ENCODE results near the gene SREK1. TPM values are rescaled to one million over a fixed set of nuclear protein-coding genes. Genes with fewer than 3 reads are reported as not detected.

The SREK1 gene
- total RNA-seq, 1 experiment from 2014 or later, result 95.9 TPM

DNA sequence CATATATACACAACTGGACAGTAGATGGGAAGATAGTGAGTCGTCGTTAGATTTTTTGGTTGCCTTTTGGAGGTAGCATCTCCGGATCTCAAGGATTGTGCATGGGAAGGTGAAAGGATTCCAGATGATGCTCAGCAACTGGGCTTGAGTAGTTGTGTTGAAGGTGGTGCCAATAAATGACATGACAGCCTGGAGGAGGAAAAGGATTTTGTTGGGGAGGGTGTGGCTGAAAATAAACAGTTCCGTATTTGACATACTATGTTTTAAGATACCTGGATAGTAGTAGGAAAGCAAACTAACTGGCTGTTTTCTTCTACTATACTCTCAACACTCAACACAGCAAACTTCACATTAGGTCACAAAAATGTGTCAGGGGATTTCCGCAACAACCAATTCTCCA is 62.4 kb downstream of the SREK1 start:
- intact Hi-C loops (cut with micrococcal nuclease; ENCODE audit: unreplicated experiment), result no loop called here
- H3K27me3 ChIP-seq (replicated peaks; ENCODE audit: insufficient read depth, low read depth, low read length, poor library complexity), result no peaks in the 10 kb centered on the region
- POLR2A ChIA-PET (ENCODE audit: low non-redundant PET), result no interaction called here
- BruUV-seq (replicated peaks), result no TSS peak
- no peak overlapping the region for H3K4me3 ChIP-seq (ENCODE audit: low read depth, low read length, poor library complexity, severe bottlenecking)
- TF ChIP-seq EZH2 (IDR thresholded peaks at IDR 0.05; ENCODE audit: borderline replicate concordance, low read depth, low read length, poor library complexity, severe bottlenecking), result no peak
- no peak for TF ChIP-seq CTCF (conservative IDR thresholded peaks at IDR 0.05; ENCODE audit: low read depth, low read length)
- no peaks in the 10 kb centered on the region for H3K9me3 ChIP-seq (ENCODE audit: low read depth, low read length, poor library complexity, severe bottlenecking)
- H3K4me1 ChIP-seq (ENCODE audit: insufficient read depth, low read length, poor library complexity, severe bottlenecking), result no peaks in the 10 kb centered on the region
- no peak overlapping the region for H3K27ac ChIP-seq (ENCODE audit: low read depth, low read length, poor library complexity, severe bottlenecking)
- CTCF ChIA-PET, result no interaction called here
- H3K36me3 ChIP-seq (ENCODE audit: insufficient read depth, low read length, poor library complexity, severe bottlenecking), result no peaks in the 10 kb centered on the region
- DNase-seq (ENCODE audit: low spot score), result no peak

- ChIA-PET CTCF (no interaction called here), POLR2A (ENCODE audit: low non-redundant PET) (no interaction called here)
- Histone ChIP-seq H3K9me3 (ENCODE audit: low read depth, low read length, poor library complexity, severe bottlenecking) (no peaks in the 10 kb centered on the region), H3K27me3 (replicated peaks; ENCODE audit: insufficient read depth, low read depth, low read length, poor library complexity) (no peaks in the 10 kb centered on the region), H3K36me3 (ENCODE audit: insufficient read depth, low read length, poor library complexity, severe bottlenecking) (no peaks in the 10 kb centered on the region), H3K4me1 (ENCODE audit: insufficient read depth, low read length, poor library complexity, severe bottlenecking) (no peaks in the 10 kb centered on the region), H3K27ac (ENCODE audit: low read depth, low read length, poor library complexity, severe bottlenecking) (no peak overlapping the region), H3K4me3 (ENCODE audit: low read depth, low read length, poor library complexity, severe bottlenecking) (no peak overlapping the region)
- TF ChIP-seq EZH2 (IDR thresholded peaks at IDR 0.05; ENCODE audit: borderline replicate concordance, low read depth, low read length, poor library complexity, severe bottlenecking) (no peak), CTCF (conservative IDR thresholded peaks at IDR 0.05; ENCODE audit: low read depth, low read length) (no peak)
- intact Hi-C loops (cut with micrococcal nuclease; ENCODE audit: unreplicated experiment), result no loop called here
- BruUV-seq (replicated peaks), result no TSS peak
- DNase-seq (ENCODE audit: low spot score), result no peak
Measured at GRCh38 chr5:66207800-66208561, 63.9 kb downstream of the SREK1 start.

DNA sequence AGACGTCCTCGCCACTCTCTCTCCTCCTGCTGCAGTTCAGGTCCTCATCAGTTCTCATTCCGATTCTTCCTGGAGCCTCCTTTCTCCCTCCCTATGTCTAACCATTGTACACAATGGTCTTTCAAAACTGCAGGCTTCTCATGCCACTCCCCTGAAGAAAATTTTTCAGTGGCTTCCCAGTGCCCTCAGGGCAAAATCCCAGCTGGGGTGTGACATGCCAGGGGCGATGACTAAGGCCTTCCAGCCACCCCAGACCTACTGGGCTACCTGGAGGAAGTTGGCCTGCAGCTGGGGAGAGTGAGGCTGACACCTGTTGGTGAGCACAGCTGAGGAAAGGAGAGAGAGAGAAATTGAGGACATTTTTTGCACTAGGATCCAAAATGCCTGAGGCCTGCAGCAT is 65.2 kb downstream of the SREK1 start:
- Histone ChIP-seq H3K4me1 (ENCODE audit: insufficient read depth, low read length, poor library complexity, severe bottlenecking) (no peaks in the 10 kb centered on the region), H3K27me3 (replicated peaks; ENCODE audit: insufficient read depth, low read depth, low read length, poor library complexity) (no peaks in the 10 kb centered on the region), H3K4me3 (ENCODE audit: low read depth, low read length, poor library complexity, severe bottlenecking) (no peak overlapping the region), H3K27ac (ENCODE audit: low read depth, low read length, poor library complexity, severe bottlenecking) (no peak overlapping the region), H3K36me3 (ENCODE audit: insufficient read depth, low read length, poor library complexity, severe bottlenecking) (no peaks in the 10 kb centered on the region), H3K9me3 (ENCODE audit: low read depth, low read length, poor library complexity, severe bottlenecking) (no peaks in the 10 kb centered on the region)
- intact Hi-C loops (cut with micrococcal nuclease; ENCODE audit: unreplicated experiment), result no loop called here
- TF ChIP-seq EZH2 (IDR thresholded peaks at IDR 0.05; ENCODE audit: borderline replicate concordance, low read depth, low read length, poor library complexity, severe bottlenecking), result no peak
- TF ChIP-seq CTCF (conservative IDR thresholded peaks at IDR 0.05; ENCODE audit: low read depth, low read length), result no peak
- ChIA-PET POLR2A (ENCODE audit: low non-redundant PET) (no interaction called here), CTCF (no interaction called here)
- BruUV-seq (replicated peaks), result no TSS peak
- DNase-seq (ENCODE audit: low spot score), result no peak
